ENCODE measurements around the gene ST6GALNAC3.

The ST6GALNAC3 gene

DNA sequence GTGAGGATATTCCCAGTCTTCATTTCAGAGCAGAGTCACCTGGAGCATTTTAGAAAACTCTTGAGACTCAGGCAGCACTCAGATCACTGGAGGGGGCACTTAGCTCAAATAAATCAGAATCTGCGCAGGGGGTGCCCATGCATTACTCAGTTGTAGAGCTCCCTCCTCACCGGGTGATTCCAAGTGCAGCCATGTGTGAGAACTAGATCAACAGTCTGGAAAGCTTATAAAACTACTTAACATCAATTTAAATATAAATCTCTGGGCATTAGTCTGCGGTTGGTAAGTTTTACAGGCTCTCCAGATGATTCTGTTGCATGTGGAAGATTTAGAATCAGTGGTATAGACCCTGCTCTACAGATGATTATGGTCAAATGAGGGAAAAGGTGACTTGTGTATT lies 128.6 kb downstream of the ST6GALNAC3 start:
- Histone ChIP-seq H3K36me3 (ENCODE audit: insufficient read depth, low read depth, low read length) (no peaks in the 10 kb centered on the region), H3K9me3 (ENCODE audit: insufficient read depth, low read depth, low read length) (0 out of 2 replicates have a peak, but pooled peaks cover 4% of the 10 kb centered on the region), H3K4me3 (ENCODE audit: low read length) (no peak overlapping the region), H3K27ac (ENCODE audit: low read length) (no peak overlapping the region), H3K9ac (ENCODE audit: low read depth, low read length) (no peak overlapping the region), H3K27me3 (ENCODE audit: insufficient read depth, low read length) (no peaks in the 10 kb centered on the region), H3K4me1 (ENCODE audit: insufficient read depth, low read length) (no peaks in the 10 kb centered on the region)

DNA sequence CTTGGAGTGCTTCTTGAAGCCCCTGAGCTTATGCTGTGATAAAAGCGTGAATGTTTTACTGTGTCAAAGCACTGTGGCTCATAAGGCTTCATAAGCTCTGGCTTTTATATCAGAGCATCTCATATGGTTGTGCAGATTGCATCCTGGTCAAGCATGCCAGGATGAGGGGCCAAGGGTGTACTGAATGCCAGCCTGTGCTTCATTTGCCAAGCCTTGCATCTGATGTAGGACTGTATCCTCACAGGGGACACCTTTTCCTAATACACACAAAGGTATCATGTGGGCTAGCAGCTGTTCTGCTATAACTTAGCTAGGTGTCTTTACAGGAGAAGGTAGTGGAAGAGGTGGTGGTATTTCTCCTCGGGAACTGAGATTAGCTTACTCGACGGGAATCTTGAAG lies 134.7 kb downstream of the ST6GALNAC3 start:
- H3K36me3 ChIP-seq (ENCODE audit: insufficient read depth, low read depth, low read length), result no peaks in the 10 kb centered on the region
- no peak overlapping the region for H3K9ac ChIP-seq (ENCODE audit: low read depth, low read length)
- no peaks in the 10 kb centered on the region for H3K27me3 ChIP-seq (ENCODE audit: insufficient read depth, low read length)
- no peak overlapping the region for H3K27ac ChIP-seq (ENCODE audit: low read length)
- no peak overlapping the region for H3K4me3 ChIP-seq (ENCODE audit: low read length)
- no peaks in the 10 kb centered on the region for H3K4me1 ChIP-seq (ENCODE audit: insufficient read depth, low read length)
- H3K9me3 ChIP-seq (ENCODE audit: insufficient read depth, low read depth, low read length), result no peaks in the 10 kb centered on the region

DNA sequence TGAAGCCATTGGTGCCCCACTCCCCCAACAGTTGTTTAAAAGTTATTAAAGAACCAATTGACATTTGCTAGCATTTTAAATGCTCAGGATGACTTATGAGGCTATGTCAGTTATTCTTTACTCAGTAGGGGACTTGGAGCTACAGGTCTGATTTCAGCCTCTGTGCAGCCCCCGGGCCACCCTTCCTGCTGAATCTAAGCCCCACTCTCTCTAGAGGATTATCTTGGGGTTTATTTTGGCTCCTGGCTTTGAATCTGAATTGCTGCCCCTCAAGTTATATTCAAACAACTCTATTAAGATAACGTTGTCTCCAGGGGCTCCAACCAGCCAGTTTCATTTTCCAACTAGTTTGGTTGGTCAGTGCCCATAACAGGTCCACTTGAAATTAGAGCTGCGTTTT lies 135.1 kb downstream of the ST6GALNAC3 start:
- no peaks in the 10 kb centered on the region for H3K36me3 ChIP-seq (ENCODE audit: insufficient read depth, low read depth, low read length)
- H3K9ac ChIP-seq (ENCODE audit: low read depth, low read length), result no peak overlapping the region
- no peak overlapping the region for H3K27ac ChIP-seq (ENCODE audit: low read length)
- no peak overlapping the region for H3K4me3 ChIP-seq (ENCODE audit: low read length)
- no peaks in the 10 kb centered on the region for H3K27me3 ChIP-seq (ENCODE audit: insufficient read depth, low read length)
- H3K4me1 ChIP-seq (ENCODE audit: insufficient read depth, low read length), result no peaks in the 10 kb centered on the region
- no peaks in the 10 kb centered on the region for H3K9me3 ChIP-seq (ENCODE audit: insufficient read depth, low read depth, low read length)

DNA sequence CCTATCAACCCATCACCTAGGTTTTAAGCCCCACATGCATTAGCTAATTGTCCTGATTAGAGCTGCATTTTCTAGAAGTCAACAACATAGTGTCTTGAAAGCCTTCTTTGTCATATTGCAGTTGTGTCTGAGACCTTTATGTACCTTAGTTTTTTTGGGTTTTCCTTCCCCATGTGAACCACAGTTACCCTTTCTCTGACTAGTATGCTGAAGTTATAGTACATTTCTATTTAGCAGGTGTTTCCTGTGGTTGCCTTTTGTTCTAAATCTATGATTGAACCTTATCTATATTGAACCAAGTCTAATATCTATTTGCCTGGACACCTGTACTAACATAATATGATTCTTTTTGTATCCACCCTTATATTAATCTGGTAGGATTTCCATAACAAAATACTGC lies 135.6 kb downstream of the ST6GALNAC3 start:
- H3K9me3 ChIP-seq (ENCODE audit: insufficient read depth, low read depth, low read length), result no peaks in the 10 kb centered on the region
- H3K4me1 ChIP-seq (ENCODE audit: insufficient read depth, low read length), result no peaks in the 10 kb centered on the region
- no peaks in the 10 kb centered on the region for H3K27me3 ChIP-seq (ENCODE audit: insufficient read depth, low read length)
- H3K36me3 ChIP-seq (ENCODE audit: insufficient read depth, low read depth, low read length), result no peaks in the 10 kb centered on the region
- no peak overlapping the region for H3K27ac ChIP-seq (ENCODE audit: low read length)
- H3K4me3 ChIP-seq (ENCODE audit: low read length), result no peak overlapping the region
- H3K9ac ChIP-seq (ENCODE audit: low read depth, low read length), result no peak overlapping the region

DNA sequence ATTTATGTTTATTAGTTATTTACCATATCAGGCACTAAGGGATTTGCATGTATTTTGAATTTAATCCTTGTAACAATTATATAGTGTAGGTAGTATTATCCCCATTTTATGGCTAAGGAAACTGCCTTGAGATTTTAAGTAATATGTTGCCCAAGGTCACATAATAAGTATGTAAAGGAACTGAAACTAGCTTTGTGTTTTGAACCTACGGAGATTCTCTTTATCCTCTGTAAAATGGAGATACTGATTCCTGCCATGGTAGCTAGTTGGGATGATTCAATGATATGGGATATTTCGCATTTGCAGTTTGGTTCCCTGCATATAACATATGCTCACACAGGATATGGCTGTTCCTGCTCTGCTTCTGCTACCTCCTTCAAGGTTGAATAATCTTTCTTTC lies 144.3 kb downstream of the ST6GALNAC3 start:
- Histone ChIP-seq H3K27ac (ENCODE audit: low read length) (no peak overlapping the region), H3K27me3 (ENCODE audit: insufficient read depth, low read length) (no peaks in the 10 kb centered on the region), H3K36me3 (ENCODE audit: insufficient read depth, low read depth, low read length) (no peaks in the 10 kb centered on the region), H3K9ac (ENCODE audit: low read depth, low read length) (no peak overlapping the region), H3K9me3 (ENCODE audit: insufficient read depth, low read depth, low read length) (no peaks in the 10 kb centered on the region), H3K4me1 (ENCODE audit: insufficient read depth, low read length) (no peaks in the 10 kb centered on the region; the same call in 1 of the 2 replicates), H3K4me3 (ENCODE audit: low read length) (no peak overlapping the region)

DNA sequence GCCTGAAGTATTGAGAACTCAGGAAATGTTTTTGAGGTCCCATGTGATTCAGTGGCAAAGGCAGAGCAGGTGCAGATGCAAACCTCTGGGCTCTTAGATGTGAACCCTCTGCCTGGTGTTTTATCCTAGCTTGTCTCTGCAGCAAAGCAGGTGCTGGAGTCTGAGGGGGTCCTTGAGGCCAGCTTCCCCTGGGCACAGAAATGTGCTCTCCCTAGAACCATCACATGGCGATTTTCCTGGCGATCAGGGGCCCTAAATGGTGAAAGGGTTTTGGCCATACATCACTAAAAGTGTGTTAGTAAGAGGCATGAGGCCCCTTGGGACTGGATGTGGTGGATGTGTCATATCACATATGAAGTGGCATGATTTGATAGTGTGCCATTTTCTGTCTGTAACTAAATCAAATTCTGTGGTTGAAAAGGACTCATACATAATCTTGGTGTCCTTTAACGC lies 144.8 kb downstream of the ST6GALNAC3 start:
- no peak overlapping the region for H3K4me3 ChIP-seq (ENCODE audit: low read length)
- no peaks in the 10 kb centered on the region; the same call in 1 of the 2 replicates for H3K4me1 ChIP-seq (ENCODE audit: insufficient read depth, low read length)
- no peaks in the 10 kb centered on the region for H3K9me3 ChIP-seq (ENCODE audit: insufficient read depth, low read depth, low read length)
- H3K9ac ChIP-seq (ENCODE audit: low read depth, low read length), result no peak overlapping the region
- no peaks in the 10 kb centered on the region for H3K27me3 ChIP-seq (ENCODE audit: insufficient read depth, low read length)
- no peaks in the 10 kb centered on the region for H3K36me3 ChIP-seq (ENCODE audit: insufficient read depth, low read depth, low read length)
- H3K27ac ChIP-seq (ENCODE audit: low read length), result no peak overlapping the region

DNA sequence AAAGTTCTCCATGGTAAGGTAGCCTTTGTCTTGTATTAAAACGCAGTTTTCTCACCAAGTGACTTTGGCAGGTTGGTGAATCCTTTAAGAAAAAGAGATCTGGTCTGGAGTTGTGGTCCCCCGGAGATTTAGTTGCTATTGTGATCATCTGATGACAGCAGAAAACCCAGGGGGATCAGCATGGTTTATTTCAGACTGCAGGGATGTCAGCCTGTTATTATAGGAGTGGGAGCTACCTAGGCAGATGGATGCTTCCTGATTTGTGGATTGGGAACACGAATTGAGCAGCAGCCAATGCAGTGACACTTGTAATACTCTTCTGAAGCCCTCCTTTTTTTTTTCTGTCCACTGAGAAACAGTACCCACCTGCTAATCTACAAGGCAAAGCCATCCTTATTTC lies 150.2 kb downstream of the ST6GALNAC3 start:
- Histone ChIP-seq H3K36me3 (ENCODE audit: insufficient read depth, low read depth, low read length) (no peaks in the 10 kb centered on the region), H3K9ac (ENCODE audit: low read depth, low read length) (no peak overlapping the region), H3K27ac (ENCODE audit: low read length) (no peak overlapping the region), H3K4me1 (ENCODE audit: insufficient read depth, low read length) (peaks cover 26% of the 10 kb centered on the region; the same call in 1 of the 2 replicates), H3K27me3 (ENCODE audit: insufficient read depth, low read length) (no peaks in the 10 kb centered on the region), H3K9me3 (ENCODE audit: insufficient read depth, low read depth, low read length) (no peaks in the 10 kb centered on the region), H3K4me3 (ENCODE audit: low read length) (no peak overlapping the region)

DNA sequence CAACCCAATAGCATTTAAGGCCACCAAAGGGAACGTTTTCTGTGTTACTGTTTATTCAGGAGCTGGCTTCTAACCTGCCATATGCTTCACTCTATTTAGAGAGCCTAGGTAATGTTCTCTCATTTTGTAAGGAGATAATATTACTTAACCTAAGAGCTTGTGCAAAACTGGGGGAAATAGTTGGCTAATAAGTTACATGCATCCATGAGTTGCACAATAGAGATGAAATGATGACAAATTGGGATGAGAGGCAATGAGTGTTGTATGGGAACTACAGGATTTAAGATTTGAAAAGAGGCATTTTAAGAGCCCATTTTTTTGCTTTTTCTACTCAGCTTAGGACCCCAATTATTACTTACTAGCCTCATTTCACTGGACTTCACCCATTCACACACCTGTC lies 151.0 kb downstream of the ST6GALNAC3 start:
- Histone ChIP-seq H3K27ac (ENCODE audit: low read length) (no peak overlapping the region), H3K4me3 (ENCODE audit: low read length) (no peak overlapping the region), H3K36me3 (ENCODE audit: insufficient read depth, low read depth, low read length) (no peaks in the 10 kb centered on the region), H3K4me1 (ENCODE audit: insufficient read depth, low read length) (peaks cover 34% of the 10 kb centered on the region; the same call in 1 of the 2 replicates), H3K27me3 (ENCODE audit: insufficient read depth, low read length) (no peaks in the 10 kb centered on the region), H3K9me3 (ENCODE audit: insufficient read depth, low read depth, low read length) (no peaks in the 10 kb centered on the region), H3K9ac (ENCODE audit: low read depth, low read length) (no peak overlapping the region)

DNA sequence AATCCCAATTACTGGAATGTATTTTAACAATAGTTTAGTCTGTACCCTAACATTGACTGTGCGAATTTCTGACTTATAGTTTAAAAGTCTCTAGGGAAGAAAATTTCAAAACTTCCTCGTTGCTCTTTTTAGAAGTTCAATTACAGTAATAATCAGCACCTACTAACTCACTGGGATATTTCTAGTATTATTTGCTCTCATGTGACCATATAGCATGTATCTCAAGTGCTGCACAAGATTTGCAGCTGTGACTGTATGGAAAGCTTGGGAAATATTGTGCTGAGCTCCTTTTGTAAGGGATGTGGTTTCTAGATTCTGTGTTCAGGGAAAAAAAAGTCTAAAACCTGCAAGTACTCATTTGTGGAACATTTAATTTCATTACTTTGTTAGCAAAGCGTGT lies 153.1 kb downstream of the ST6GALNAC3 start:
- H3K9ac ChIP-seq (ENCODE audit: low read depth, low read length), result no peak overlapping the region
- no peak overlapping the region for H3K27ac ChIP-seq (ENCODE audit: low read length)
- H3K9me3 ChIP-seq (ENCODE audit: insufficient read depth, low read depth, low read length), result no peaks in the 10 kb centered on the region
- peaks cover 46% of the 10 kb centered on the region for H3K4me1 ChIP-seq (ENCODE audit: insufficient read depth, low read length)
- no peak overlapping the region for H3K4me3 ChIP-seq (ENCODE audit: low read length)
- H3K27me3 ChIP-seq (ENCODE audit: insufficient read depth, low read length), result no peaks in the 10 kb centered on the region
- H3K36me3 ChIP-seq (ENCODE audit: insufficient read depth, low read depth, low read length), result no peaks in the 10 kb centered on the region

DNA sequence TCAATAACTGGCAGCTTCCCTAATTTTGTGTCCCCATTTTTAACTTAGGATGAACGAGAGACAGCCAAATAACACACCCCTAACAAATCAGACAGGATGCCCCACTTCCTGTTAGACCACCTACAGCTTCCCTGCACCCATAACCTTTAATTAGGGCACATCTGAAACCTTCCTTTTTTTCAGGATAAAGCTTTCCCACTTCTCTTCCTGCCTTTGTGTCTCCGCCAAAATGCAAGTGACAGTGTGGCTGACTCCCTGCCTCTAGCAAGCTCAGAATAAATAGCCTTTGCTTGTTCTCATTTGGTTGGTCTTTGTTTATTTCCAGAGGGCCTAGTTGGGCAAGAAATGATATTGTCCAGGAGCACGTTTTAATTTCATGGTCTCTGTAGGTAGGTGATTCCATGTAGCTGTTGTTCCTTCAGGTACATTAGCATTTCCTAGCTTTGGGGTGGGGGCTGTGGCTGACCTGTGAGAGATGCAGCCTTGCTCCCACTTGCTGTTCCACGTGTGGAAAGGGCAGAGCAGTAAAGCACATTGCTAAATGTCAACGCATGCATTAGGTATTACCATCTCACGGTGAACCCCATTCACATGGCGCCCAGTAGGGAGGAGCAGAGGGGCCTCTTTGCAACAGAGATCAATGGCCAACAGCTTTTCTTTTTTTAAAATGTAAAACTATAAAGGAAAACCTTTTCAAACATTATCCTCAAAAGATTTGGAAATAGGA lies 154.9 kb downstream of the ST6GALNAC3 start:
- H3K9me3 ChIP-seq (ENCODE audit: insufficient read depth, low read depth, low read length), result no peaks in the 10 kb centered on the region
- H3K36me3 ChIP-seq (ENCODE audit: insufficient read depth, low read depth, low read length), result no peaks in the 10 kb centered on the region
- H3K4me3 ChIP-seq (ENCODE audit: low read length), result no peak overlapping the region
- H3K9ac ChIP-seq (ENCODE audit: low read depth, low read length), result peak overlapping the region; percentile 36
- peaks cover 53% of the 10 kb centered on the region for H3K4me1 ChIP-seq (ENCODE audit: insufficient read depth, low read length)
- peak overlapping the region; percentile 35 for H3K27ac ChIP-seq (ENCODE audit: low read length)
- H3K27me3 ChIP-seq (ENCODE audit: insufficient read depth, low read length), result no peaks in the 10 kb centered on the region

DNA sequence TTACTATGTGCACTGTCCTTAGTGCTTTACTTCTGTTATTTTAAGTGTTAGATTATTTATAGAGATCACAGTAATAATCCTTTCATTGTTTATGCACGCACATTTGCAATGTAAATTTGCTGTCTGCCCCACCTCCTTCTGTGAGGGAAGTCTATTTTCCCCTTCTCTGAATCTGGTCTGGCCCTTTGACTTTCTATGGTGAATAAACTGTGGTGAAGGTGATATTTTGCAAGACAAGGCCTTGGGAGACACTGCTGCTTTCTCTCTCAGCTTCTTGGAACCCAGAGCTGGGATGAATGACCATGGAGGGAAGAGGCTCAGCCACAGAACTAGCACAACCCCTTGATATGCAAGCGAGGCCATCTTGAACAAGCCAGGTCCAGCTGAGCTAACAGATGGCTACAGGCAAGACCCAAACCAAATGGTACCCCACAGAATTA lies 156.3 kb downstream of the ST6GALNAC3 start:
- Histone ChIP-seq H3K9ac (ENCODE audit: low read depth, low read length) (peak overlapping the region; percentile 36; the same call in 1 of the 2 replicates), H3K4me1 (ENCODE audit: insufficient read depth, low read length) (peaks cover 54% of the 10 kb centered on the region), H3K4me3 (ENCODE audit: low read length) (no peak overlapping the region), H3K9me3 (ENCODE audit: insufficient read depth, low read depth, low read length) (no peaks in the 10 kb centered on the region), H3K36me3 (ENCODE audit: insufficient read depth, low read depth, low read length) (no peaks in the 10 kb centered on the region), H3K27ac (ENCODE audit: low read length) (peak overlapping the region; percentile 65), H3K27me3 (ENCODE audit: insufficient read depth, low read length) (no peaks in the 10 kb centered on the region)

DNA sequence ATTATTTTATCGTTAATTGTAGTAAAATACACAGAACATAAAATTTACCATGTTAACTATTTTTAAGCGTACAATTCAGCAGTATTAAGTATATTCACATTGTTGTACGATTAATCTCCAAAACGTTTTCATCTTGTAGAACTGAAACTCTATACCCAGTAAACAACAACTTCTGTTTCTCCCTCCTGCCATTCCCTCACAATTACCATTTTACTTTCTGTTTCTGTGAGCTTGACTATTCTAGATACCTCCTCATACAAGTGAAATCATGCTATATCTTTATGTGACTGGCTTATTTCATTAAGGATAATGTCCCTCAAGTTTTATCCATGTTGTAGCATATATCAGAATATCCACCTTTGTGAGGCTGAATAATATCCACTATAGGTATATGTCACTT lies 156.8 kb downstream of the ST6GALNAC3 start:
- no peaks in the 10 kb centered on the region for H3K9me3 ChIP-seq (ENCODE audit: insufficient read depth, low read depth, low read length)
- peak overlapping the region; percentile 44 for H3K27ac ChIP-seq (ENCODE audit: low read length)
- H3K4me1 ChIP-seq (ENCODE audit: insufficient read depth, low read length), result peaks cover 54% of the 10 kb centered on the region
- H3K27me3 ChIP-seq (ENCODE audit: insufficient read depth, low read length), result no peaks in the 10 kb centered on the region
- peak overlapping the region; percentile 11; the same call in 1 of the 2 replicates for H3K9ac ChIP-seq (ENCODE audit: low read depth, low read length)
- H3K4me3 ChIP-seq (ENCODE audit: low read length), result 0 out of 2 replicates have a peak overlapping the region, but pooled peaks have one; percentile 19
- H3K36me3 ChIP-seq (ENCODE audit: insufficient read depth, low read depth, low read length), result no peaks in the 10 kb centered on the region
